ENCODE measurements around the gene COPS3. TPM values are rescaled to one million over a fixed set of nuclear protein-coding genes. Genes with fewer than 3 reads are reported as not detected.
A peak's percentile ranks its signal among the peaks of the same experiment; 100 is the strongest.

Gene COPS3
- total and polyA plus RNA-seq, 9 of the 15 experiments (the other 6 are each of a cell fraction or from before 2014, with no cell fraction given): 92.4 to 295 (median 167) TPM

DNA sequence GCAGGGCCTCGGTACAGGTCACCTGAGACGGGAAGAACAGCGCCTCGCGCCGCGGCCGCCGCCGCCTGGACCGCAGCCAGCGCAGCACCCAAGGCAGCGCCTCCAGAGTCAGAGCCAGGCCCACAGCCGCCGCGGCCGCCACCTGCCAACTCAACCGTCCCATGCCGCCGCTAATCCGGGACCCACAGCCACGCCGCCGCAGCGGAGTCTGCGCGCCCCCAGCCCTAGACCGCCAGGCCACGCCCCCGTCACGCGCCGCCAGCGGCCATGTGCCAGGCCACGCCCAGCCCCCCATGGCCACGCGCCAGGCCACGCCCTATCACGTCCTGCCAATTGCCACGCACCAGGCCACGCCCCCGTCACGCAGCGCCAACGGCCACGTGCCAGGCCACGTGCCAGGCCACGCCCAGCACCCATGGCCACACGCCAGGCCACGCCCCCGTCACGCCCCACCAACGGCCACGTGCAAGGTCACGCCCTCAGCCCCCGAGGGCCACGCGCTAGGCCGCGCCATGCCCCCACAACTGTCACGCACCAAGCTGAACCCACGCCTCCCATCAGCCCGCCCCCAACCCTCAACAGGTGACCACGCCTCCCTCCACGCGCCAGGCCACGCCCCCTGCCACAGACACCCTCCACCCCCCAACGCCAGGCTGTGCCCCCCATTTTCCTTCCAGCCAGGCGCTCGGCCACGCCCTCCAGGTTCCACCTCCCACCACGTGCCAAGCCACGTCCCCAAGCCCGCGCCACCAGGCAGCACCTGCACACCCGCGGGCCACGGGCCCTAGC lies 74.7 kb downstream of the COPS3 start, which contains the start of gene PLD6 (continued):
- TF ChIP-seq, protein P1, sequence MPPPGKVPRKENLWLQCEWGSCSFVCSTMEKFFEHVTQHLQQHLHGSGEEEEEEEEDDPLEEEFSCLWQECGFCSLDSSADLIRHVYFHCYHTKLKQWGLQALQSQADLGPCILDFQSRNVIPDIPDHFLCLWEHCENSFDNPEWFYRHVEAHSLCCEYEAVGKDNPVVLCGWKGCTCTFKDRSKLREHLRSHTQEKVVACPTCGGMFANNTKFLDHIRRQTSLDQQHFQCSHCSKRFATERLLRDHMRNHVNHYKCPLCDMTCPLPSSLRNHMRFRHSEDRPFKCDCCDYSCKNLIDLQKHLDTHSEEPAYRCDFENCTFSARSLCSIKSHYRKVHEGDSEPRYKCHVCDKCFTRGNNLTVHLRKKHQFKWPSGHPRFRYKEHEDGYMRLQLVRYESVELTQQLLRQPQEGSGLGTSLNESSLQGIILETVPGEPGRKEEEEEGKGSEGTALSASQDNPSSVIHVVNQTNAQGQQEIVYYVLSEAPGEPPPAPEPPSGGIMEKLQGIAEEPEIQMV (tag; conservative IDR thresholded peaks at IDR 0.05; ENCODE audit: low read depth): no peak
- peak; percentile 91 for TF ChIP-seq GMEB1 (CRISPR knock-in tag; IDR thresholded peaks at IDR 0.05)
- TF ChIP-seq PML (IDR thresholded peaks at IDR 0.05; ENCODE audit: low read length): no peak
- TF ChIP-seq PRPF4 (IDR thresholded peaks at IDR 0.05; ENCODE audit: insufficient read depth, low read depth, low read length, poor library complexity, severe bottlenecking): no peak
- TF ChIP-seq NR1H2 (CRISPR knock-in tag; IDR thresholded peaks at IDR 0.05): no peak
- TF ChIP-seq ZNF354B (CRISPR knock-in tag; IDR thresholded peaks at IDR 0.05): no peak
- TF ChIP-seq CSDE1 (IDR thresholded peaks at IDR 0.05): no peak
- no peak for TF ChIP-seq SRF (CRISPR knock-in tag; IDR thresholded peaks at IDR 0.05)
- TF ChIP-seq, protein P2, sequence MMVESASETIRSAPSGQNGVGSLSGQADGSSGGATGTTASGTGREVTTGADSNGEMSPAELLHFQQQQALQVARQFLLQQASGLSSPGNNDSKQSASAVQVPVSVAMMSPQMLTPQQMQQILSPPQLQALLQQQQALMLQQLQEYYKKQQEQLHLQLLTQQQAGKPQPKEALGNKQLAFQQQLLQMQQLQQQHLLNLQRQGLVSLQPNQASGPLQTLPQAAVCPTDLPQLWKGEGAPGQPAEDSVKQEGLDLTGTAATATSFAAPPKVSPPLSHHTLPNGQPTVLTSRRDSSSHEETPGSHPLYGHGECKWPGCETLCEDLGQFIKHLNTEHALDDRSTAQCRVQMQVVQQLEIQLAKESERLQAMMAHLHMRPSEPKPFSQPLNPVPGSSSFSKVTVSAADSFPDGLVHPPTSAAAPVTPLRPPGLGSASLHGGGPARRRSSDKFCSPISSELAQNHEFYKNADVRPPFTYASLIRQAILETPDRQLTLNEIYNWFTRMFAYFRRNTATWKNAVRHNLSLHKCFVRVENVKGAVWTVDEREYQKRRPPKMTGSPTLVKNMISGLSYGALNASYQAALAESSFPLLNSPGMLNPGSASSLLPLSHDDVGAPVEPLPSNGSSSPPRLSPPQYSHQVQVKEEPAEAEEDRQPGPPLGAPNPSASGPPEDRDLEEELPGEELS (CRISPR knock-in tag; IDR thresholded peaks at IDR 0.05; ENCODE audit: borderline replicate concordance): 0 out of 2 replicates have a peak, but pooled peaks have one; percentile 84
- no peak for TF ChIP-seq SMARCA4 (IDR thresholded peaks at IDR 0.05)
- no peak for TF ChIP-seq SPI1 (IDR thresholded peaks at IDR 0.05; ENCODE audit: borderline replicate concordance, low read depth, low read length)
- no peak for TF ChIP-seq HMG20B (CRISPR knock-in tag; IDR thresholded peaks at IDR 0.05)
- TF ChIP-seq, protein P3, sequence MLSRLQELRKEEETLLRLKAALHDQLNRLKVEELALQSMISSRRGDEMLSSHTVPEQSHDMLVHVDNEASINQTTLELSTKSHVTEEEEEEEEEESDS (CRISPR knock-in tag; IDR thresholded peaks at IDR 0.05): no peak
- TF ChIP-seq THRA (IDR thresholded peaks at IDR 0.05): no peak
- no peak for TF ChIP-seq TFAM (CRISPR knock-in tag; conservative IDR thresholded peaks at IDR 0.05)
- no peak for TF ChIP-seq ZSCAN29 (IDR thresholded peaks at IDR 0.05)

All from K562 (cell line).